ENCODE measurements around the gene S100A13.
A peak's percentile ranks its signal among the peaks of the same experiment; 100 is the strongest.

Gene S100A13

DNA sequence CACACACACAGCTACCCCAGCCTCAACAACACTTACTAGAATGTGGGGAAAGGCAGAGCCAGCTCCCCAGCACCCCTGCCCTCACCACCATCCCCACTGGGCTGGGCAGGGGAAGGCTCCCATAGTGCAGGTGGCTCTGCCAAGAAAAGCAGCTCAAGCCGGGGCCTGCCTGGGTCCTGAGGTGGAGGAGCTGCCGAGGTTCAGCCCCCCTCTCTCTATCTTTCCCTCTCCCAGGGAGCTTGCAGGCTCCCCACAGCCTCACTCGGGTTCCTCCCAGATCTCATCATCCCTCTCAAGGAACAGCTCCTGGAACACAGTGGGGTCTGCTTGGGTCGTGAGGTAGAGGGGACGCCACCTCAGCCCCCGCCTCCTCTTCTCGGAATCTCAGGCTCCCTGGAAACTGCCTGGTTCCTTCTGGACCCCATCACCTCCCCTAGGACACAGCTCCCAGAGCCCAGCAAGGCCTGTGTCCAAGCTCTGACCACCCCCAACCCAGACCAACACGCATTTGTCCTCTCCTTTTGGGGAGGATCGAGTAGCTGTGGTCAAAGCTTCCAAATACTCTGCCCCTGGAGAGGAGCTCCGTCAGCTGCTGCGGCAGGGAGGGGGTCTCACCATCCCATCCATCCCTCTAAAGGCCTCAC, 15.1 kb downstream of the S100A13 start:
- Histone ChIP-seq H3K36me3 (ENCODE audit: control insufficient read depth, insufficient read depth, low read length, severe bottlenecking) (peaks cover 9% of the 10 kb centered on the region), H3K4me3 (ENCODE audit: low read length) (peak overlapping the region; percentile 91), H3K9ac (ENCODE audit: low read length) (peak overlapping the region; percentile 95), H3K9me3 (ENCODE audit: control insufficient read depth, low read length) (no peaks in the 10 kb centered on the region), H3K27me3 (replicated peaks; ENCODE audit: control insufficient read depth, insufficient read depth, low read length) (no peaks in the 10 kb centered on the region), H3K4me1 (ENCODE audit: control insufficient read depth, insufficient read depth, low read length) (peaks cover 57% of the 10 kb centered on the region)
- DNase-seq (ENCODE audit: low read depth): peak; percentile 61

DNA sequence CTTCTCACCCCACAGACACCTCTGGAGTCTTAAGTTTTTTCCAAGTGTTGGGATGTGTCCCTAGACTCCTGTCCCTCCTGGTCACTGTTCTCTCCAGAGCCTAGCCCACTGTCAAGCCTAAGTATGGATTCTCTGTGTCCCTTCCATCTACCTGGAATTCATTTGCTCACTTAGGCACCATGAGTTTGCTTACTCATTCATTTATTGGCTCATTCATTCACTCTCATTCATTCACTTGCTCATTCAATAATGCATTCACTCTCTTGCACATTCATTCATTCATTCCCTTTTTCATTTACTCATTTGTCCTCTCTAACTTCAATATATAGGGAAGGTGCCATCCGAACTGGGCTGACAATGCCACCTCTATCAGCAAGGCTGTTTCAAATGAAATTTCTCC, 15.9 kb downstream of the S100A13 start:
- peak overlapping the region; percentile 91 for H3K4me3 ChIP-seq (ENCODE audit: low read length)
- H3K36me3 ChIP-seq (ENCODE audit: control insufficient read depth, insufficient read depth, low read length, severe bottlenecking): peaks cover 17% of the 10 kb centered on the region
- H3K9ac ChIP-seq (ENCODE audit: low read length): peak overlapping the region; percentile 95
- peaks cover 48% of the 10 kb centered on the region for H3K4me1 ChIP-seq (ENCODE audit: control insufficient read depth, insufficient read depth, low read length)
- no peaks in the 10 kb centered on the region for H3K9me3 ChIP-seq (ENCODE audit: control insufficient read depth, low read length)
- H3K27me3 ChIP-seq (replicated peaks; ENCODE audit: control insufficient read depth, insufficient read depth, low read length): no peaks in the 10 kb centered on the region
- DNase-seq (ENCODE audit: low read depth): no peak

DNA sequence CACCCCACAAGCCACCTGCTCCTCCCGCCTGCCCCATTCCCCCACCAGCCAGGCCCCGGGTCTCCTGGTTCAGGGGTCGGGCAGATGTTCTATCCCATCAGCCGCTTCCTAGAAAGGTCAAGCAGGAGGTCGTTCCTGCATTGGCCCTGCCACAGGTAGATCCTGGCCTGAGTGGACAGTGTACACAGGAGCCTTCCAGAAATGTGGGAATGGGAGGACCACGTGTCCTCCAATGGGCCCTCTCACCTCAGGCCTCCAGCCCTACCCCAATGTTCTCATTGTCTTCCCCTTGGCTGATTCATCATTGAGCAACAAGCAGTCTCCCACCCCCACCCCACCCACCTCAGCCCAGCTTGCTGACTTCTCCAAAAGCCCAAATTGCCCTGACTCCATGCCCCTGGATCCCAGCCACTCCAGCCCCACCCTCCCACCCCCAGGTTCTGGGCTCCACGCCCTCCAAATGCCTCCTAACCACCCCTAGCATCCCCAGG, 16.4 kb downstream of the S100A13 start:
- no peak overlapping the region for H3K9ac ChIP-seq (ENCODE audit: low read length)
- peaks cover 43% of the 10 kb centered on the region for H3K4me1 ChIP-seq (ENCODE audit: control insufficient read depth, insufficient read depth, low read length)
- peak; percentile 64 for DNase-seq (ENCODE audit: low read depth)
- H3K36me3 ChIP-seq (ENCODE audit: control insufficient read depth, insufficient read depth, low read length, severe bottlenecking): peaks cover 22% of the 10 kb centered on the region
- H3K27me3 ChIP-seq (replicated peaks; ENCODE audit: control insufficient read depth, insufficient read depth, low read length): no peaks in the 10 kb centered on the region
- no peaks in the 10 kb centered on the region for H3K9me3 ChIP-seq (ENCODE audit: control insufficient read depth, low read length)
- H3K4me3 ChIP-seq (ENCODE audit: low read length): peak overlapping the region; percentile 91

DNA sequence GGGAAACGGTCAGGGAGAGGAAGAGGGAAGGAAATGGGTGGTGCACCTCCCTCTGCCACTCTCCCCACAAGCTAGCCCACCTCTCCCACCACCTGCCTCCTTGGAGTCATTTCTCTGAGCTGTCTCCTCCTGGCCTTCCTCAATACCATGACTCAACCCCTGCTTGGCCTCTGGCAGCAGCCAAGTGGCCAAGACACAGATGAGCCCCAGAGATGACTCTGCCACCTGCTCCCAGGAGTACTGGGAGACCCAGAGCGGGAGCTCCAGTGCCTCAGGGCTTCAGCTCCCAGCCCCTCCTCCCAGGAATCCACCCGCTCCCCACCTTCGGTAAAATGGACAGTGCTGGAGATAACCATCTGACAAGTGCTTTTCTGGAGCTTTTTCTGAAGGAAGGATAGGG, 17.0 kb downstream of the S100A13 start:
- Histone ChIP-seq H3K9me3 (ENCODE audit: control insufficient read depth, low read length) (no peaks in the 10 kb centered on the region), H3K4me1 (ENCODE audit: control insufficient read depth, insufficient read depth, low read length) (peaks cover 43% of the 10 kb centered on the region), H3K27me3 (replicated peaks; ENCODE audit: control insufficient read depth, insufficient read depth, low read length) (no peaks in the 10 kb centered on the region), H3K4me3 (ENCODE audit: low read length) (peak overlapping the region; percentile 73), H3K36me3 (ENCODE audit: control insufficient read depth, insufficient read depth, low read length, severe bottlenecking) (peaks cover 26% of the 10 kb centered on the region), H3K9ac (ENCODE audit: low read length) (peak overlapping the region; percentile 74)
- DNase-seq (ENCODE audit: low read depth): peak; percentile 34

DNA sequence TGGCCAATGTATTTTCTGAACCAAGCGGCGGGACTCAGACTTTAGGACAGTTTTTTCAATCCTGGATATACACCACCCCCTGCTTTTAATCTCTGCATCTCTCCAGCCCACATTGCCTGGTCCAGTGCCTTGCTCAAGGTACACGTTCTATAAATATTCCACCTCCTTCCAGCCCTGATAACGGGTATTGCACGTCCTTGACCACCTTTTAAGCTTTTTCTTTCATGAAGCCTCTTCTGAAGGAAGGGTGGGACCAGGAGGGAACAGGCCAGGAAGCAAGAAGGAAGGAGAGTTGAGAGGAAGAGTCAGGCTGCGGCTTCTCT, 17.8 kb downstream of the S100A13 start:
- Histone ChIP-seq H3K36me3 (ENCODE audit: control insufficient read depth, insufficient read depth, low read length, severe bottlenecking) (peaks cover 30% of the 10 kb centered on the region), H3K4me1 (ENCODE audit: control insufficient read depth, insufficient read depth, low read length) (peaks cover 43% of the 10 kb centered on the region), H3K9ac (ENCODE audit: low read length) (peak overlapping the region; percentile 74), H3K4me3 (ENCODE audit: low read length) (peak overlapping the region; percentile 73), H3K9me3 (ENCODE audit: control insufficient read depth, low read length) (no peaks in the 10 kb centered on the region), H3K27me3 (replicated peaks; ENCODE audit: control insufficient read depth, insufficient read depth, low read length) (no peaks in the 10 kb centered on the region)
- DNase-seq (ENCODE audit: low read depth): no peak

DNA sequence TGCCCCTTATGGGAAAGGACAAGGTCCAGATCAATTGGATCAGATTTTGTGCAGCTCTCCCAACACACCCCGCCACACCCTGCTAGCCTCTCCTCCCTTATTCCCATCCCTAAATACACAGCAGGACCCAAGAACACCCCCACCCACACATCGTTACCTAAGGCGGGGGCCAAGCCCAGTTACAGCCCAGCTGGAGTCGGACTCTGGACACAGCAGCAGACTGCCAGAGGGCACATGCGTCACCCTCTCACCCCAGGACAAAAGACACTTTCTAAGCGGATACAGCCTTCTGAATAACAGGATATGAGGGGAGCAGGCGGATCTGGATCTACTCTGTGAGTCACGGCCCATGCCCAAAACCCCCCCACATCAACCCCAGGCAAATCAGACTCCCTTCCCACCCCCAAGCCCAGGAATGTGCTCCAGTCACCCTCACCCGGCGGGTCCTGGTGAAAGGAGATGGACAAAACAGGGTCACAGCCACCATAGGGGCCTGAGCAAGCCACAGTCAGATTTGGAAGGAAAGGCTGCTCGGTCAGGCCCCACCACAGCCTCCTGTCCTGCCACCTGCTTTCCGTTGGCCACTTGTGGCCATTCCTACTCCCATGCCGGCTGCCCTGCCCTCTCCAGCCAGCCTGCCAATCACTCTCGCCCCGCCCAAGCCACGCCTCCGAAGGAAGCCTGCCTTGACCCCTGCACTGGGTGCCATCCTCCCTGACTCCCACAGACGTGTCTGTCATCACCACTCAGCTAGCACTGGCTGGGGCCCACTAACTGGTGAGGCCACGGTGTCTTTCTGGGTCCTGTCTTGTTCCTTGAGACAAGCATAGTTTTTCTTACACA, 18.3 kb downstream of the S100A13 start:
- Histone ChIP-seq H3K4me3 (ENCODE audit: low read length) (peak overlapping the region; percentile 73), H3K9ac (ENCODE audit: low read length) (peak overlapping the region; percentile 74), H3K36me3 (ENCODE audit: control insufficient read depth, insufficient read depth, low read length, severe bottlenecking) (peaks cover 30% of the 10 kb centered on the region), H3K4me1 (ENCODE audit: control insufficient read depth, insufficient read depth, low read length) (peaks cover 43% of the 10 kb centered on the region), H3K9me3 (ENCODE audit: control insufficient read depth, low read length) (no peaks in the 10 kb centered on the region), H3K27me3 (replicated peaks; ENCODE audit: control insufficient read depth, insufficient read depth, low read length) (no peaks in the 10 kb centered on the region)
- DNase-seq (ENCODE audit: low read depth): peak; percentile 82

DNA sequence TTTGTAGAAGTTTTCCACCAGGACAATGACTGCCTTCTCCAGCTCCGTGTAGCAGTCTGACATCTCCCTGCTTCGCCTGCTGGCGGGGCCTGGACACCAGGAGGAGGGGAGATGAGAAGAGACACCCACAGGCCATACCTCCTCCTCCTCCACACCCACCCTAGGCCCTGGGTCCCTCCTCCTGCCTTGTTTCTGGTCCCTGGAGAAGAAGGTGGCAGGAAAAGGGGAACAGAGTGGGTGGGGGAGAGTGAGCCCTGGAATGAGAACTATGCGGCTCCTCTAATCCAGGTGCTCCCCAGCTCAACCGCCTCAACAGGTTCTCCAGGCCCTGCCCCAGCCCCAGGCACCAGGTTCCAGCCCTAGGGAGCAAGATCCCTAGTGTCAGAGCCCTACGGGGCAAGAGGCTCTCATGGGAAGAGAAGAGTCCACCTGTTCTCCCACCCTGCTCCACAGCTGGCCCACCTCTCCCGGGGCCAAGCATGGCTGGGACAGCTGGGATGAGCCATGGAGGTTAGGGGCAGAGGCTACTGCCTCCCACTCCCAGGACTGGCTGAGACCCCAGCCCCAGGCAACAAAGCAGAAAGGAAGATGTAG, 19.1 kb downstream of the S100A13 start:
- Histone ChIP-seq H3K36me3 (ENCODE audit: control insufficient read depth, insufficient read depth, low read length, severe bottlenecking) (peaks cover 30% of the 10 kb centered on the region), H3K9ac (ENCODE audit: low read length) (peak overlapping the region; percentile 74), H3K4me3 (ENCODE audit: low read length) (peak overlapping the region; percentile 73), H3K27me3 (replicated peaks; ENCODE audit: control insufficient read depth, insufficient read depth, low read length) (no peaks in the 10 kb centered on the region), H3K9me3 (ENCODE audit: control insufficient read depth, low read length) (no peaks in the 10 kb centered on the region), H3K4me1 (ENCODE audit: control insufficient read depth, insufficient read depth, low read length) (peaks cover 39% of the 10 kb centered on the region)
- no peak for DNase-seq (ENCODE audit: low read depth)

DNA sequence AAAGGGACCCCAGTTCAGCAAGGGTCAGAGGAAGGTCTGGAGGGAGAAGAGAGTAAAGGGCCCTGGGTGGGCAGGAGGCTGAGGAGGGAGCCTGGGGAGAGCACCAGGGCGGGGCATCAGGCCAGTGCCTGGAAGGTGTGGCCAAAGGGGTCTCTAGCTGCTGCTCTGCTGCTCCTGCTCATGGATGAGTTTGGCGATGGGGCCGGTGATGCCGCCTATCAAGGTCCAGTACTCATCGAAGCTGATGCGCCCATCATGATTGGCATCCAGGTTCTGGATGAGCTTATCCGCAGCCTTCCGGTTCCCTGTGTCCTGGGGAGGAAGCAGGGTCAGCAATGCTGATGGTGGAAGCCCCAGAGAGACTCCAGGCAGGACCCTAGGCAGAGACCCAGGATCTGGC, 19.9 kb downstream of the S100A13 start:
- peaks cover 37% of the 10 kb centered on the region for H3K4me1 ChIP-seq (ENCODE audit: control insufficient read depth, insufficient read depth, low read length)
- peak overlapping the region; percentile 74 for H3K9ac ChIP-seq (ENCODE audit: low read length)
- no peaks in the 10 kb centered on the region for H3K9me3 ChIP-seq (ENCODE audit: control insufficient read depth, low read length)
- H3K4me3 ChIP-seq (ENCODE audit: low read length): no peak overlapping the region
- peaks cover 30% of the 10 kb centered on the region for H3K36me3 ChIP-seq (ENCODE audit: control insufficient read depth, insufficient read depth, low read length, severe bottlenecking)
- no peaks in the 10 kb centered on the region for H3K27me3 ChIP-seq (replicated peaks; ENCODE audit: control insufficient read depth, insufficient read depth, low read length)
- no peak for DNase-seq (ENCODE audit: low read depth)

DNA sequence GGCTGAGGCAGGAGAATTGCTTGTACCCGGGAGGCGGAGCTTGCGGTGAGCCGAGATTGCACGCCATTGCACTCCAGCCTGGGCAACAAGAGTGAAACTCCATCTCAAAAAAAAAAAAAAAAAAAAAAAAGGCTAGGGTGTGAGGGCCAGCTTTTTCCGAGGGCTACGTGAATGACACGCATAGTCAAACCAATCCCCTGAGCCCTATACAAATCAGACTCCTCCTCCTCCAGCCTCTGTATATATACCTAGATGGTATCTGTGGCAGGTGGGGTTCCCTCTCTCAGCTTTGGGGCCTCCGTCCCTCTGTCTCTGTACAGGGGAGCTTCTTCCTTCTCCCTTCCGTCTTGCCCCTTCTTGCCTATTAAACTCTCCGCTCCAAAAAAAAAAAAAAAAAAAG, 21.1 kb downstream of the S100A13 start:
- Histone ChIP-seq H3K4me1 (ENCODE audit: control insufficient read depth, insufficient read depth, low read length) (peaks cover 33% of the 10 kb centered on the region), H3K9ac (ENCODE audit: low read length) (no peak overlapping the region), H3K36me3 (ENCODE audit: control insufficient read depth, insufficient read depth, low read length, severe bottlenecking) (peaks cover 30% of the 10 kb centered on the region), H3K9me3 (ENCODE audit: control insufficient read depth, low read length) (no peaks in the 10 kb centered on the region), H3K27me3 (replicated peaks; ENCODE audit: control insufficient read depth, insufficient read depth, low read length) (no peaks in the 10 kb centered on the region), H3K4me3 (ENCODE audit: low read length) (no peak overlapping the region)
- DNase-seq (ENCODE audit: low read depth): no peak

DNA sequence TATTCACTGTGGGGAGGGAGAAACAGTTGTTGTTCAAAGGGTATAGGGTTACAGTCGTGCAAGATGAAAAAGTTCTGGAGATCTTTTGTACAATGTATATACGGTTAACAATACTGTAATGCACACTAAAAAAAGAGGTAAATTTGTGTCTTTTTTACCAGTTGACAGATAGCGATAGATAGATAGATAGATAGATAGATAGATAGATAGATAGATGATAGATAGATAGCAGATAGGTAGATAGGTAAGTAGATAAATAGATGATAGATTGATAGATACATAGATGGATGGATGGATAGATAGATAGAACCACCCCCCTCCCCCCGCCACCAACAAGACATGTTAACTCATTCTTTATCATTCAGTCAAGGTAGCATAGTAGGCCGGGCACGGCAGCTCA, 24.6 kb downstream of the S100A13 start:
- Histone ChIP-seq H3K4me3 (ENCODE audit: low read length) (no peak overlapping the region), H3K9ac (ENCODE audit: low read length) (no peak overlapping the region), H3K27me3 (replicated peaks; ENCODE audit: control insufficient read depth, insufficient read depth, low read length) (no peaks in the 10 kb centered on the region), H3K4me1 (ENCODE audit: control insufficient read depth, insufficient read depth, low read length) (peaks cover 29% of the 10 kb centered on the region), H3K9me3 (ENCODE audit: control insufficient read depth, low read length) (no peaks in the 10 kb centered on the region), H3K36me3 (ENCODE audit: control insufficient read depth, insufficient read depth, low read length, severe bottlenecking) (peaks cover 27% of the 10 kb centered on the region)
- no peak for DNase-seq (ENCODE audit: low read depth)

DNA sequence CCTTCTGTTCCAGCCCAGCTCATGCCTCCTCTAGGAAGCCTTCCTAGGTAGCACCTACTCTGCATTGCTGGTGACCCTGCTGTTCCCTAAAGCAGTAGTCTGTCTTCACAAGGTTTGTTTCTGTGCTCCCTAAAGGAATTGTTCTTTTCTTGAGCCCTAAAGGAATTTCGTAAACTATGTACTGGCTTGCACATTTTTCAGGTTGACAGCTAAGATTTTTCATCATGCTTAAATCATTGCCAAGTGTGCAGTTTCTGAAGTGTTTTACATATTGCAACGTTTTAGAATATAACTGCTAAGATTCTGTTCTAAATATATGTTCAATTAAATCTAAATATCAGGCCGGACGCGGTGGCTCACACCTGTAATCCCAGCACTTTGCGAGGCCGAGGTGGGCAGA, 27.5 kb downstream of the S100A13 start:
- Histone ChIP-seq H3K27me3 (replicated peaks; ENCODE audit: control insufficient read depth, insufficient read depth, low read length) (no peaks in the 10 kb centered on the region), H3K36me3 (ENCODE audit: control insufficient read depth, insufficient read depth, low read length, severe bottlenecking) (no peaks in the 10 kb centered on the region), H3K4me1 (ENCODE audit: control insufficient read depth, insufficient read depth, low read length) (peaks cover 37% of the 10 kb centered on the region), H3K9me3 (ENCODE audit: control insufficient read depth, low read length) (no peaks in the 10 kb centered on the region), H3K9ac (ENCODE audit: low read length) (no peak overlapping the region), H3K4me3 (ENCODE audit: low read length) (no peak overlapping the region)
- DNase-seq (ENCODE audit: low read depth): no peak

All from adipocyte (in vitro differentiated cells).